ENCODE measurements around the gene LATS2.

The LATS2 gene

DNA sequence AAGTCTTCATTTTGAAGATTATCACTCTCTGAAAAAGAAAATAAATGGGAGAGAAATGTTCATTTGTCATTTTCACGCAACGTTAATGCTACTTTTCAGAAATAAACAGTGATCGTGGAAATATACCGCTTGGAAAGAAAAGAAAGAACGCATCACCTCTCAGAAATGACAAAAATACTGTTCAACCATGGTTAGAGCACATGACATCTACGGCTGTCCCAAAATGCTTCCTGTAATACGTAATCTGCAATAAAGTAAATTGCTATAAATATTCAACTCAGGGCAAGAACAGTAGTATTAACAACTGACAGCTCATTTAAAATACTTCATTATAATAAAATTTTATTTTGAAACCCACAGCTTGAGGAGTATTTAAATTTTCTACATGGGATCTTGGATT is 15.2 kb downstream of the LATS2 start:
- no peak for DNase-seq

DNA sequence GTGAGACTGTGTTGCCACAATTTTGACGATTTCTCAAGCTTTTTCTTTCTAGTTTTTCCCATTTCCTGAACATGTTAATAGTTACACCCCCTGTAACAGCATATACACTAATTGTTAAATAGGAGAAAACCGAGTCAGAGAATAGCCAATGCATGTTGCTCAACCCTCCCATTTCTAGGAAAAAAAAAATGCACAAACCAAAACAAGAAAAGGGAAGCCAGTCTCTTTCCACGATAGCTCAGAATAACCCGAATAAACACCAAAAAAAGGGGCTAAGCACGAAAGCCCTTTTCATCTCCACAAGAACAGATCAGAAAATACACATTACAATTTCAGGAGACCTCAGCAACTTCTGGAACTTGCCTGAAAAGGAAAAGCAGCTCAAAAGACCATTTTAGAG is 16.3 kb downstream of the LATS2 start:
- DNase-seq, result no peak

- DNase-seq, result no peak
Measured at GRCh38 chr13:21043898-21044297, 17.5 kb downstream of the LATS2 start.

- DNase-seq, result no peak
Measured at GRCh38 chr13:21040120-21040826, 21.1 kb downstream of the LATS2 start.

DNA sequence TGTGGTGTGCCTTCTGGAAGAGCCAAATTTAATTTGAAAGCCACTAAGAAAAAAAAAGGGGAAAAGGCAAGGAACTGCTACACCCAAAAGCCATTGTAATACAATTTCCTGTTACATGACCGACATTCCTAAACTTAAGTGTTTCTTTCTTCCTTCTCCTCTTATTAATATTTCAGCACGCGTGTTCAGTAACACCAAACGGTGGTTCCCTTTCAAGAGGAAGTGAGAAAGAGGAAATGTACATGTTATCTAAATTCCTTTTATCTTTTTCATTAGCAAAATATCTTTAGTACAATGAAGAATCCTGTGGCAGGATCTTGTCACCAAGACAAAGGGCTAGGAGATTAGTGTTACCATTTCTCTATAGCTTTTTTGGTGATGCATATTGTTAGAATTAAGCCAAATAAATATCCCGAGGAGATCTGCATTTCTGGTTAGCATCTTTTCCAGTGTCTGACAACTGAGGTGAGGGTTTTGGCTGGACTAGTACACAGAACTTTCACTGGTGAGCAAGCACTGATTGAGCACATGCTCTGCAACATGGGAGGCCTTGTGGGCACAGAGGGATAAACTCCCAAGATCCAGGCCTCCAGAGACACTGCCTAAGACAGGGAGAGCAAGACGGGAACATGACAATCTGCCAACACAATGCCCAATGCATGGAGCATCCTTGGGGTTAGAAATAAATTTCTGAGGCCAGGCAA is 22.1 kb downstream of the LATS2 start:
- no peak for DNase-seq

GRCh38 chr13:21037656-21038055 is 23.7 kb downstream of the LATS2 start:
- no peak for DNase-seq

DNA sequence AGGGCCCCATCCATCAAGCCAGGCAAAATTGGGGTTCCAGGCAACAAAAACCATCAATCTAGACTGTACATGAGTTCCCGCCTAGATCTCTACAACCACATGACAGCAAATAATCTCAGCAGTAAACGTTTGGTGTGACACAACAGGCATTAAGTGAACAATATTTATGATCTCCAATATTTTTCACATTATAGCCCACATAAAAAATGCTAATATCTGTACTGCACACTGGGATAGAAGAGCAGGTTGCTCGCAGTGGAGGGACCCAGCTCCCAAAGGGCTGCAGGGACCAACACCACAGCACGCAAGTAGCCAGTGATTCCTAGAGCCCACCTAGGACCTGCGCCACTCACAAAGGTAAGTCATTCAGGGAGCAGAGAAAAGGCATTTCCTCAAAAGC is 25.9 kb downstream of the LATS2 start:
- no peak for DNase-seq

GRCh38 chr13:21034603-21035191 is 26.7 kb downstream of the LATS2 start:
- no peak for DNase-seq

- no peak for DNase-seq
Measured at GRCh38 chr13:21033856-21034602, 27.4 kb downstream of the LATS2 start.

GRCh38 chr13:21033212-21033840 is 28.1 kb downstream of the LATS2 start:
- no peak for DNase-seq

- no peak for DNase-seq
Measured at GRCh38 chr13:21032656-21033055, 28.7 kb downstream of the LATS2 start.

- DNase-seq, result no peak
Measured at GRCh38 chr13:21031594-21032275, 29.7 kb downstream of the LATS2 start.

- DNase-seq, result no peak
Measured at GRCh38 chr13:21025539-21025938, 35.8 kb downstream of the LATS2 start.

DNA sequence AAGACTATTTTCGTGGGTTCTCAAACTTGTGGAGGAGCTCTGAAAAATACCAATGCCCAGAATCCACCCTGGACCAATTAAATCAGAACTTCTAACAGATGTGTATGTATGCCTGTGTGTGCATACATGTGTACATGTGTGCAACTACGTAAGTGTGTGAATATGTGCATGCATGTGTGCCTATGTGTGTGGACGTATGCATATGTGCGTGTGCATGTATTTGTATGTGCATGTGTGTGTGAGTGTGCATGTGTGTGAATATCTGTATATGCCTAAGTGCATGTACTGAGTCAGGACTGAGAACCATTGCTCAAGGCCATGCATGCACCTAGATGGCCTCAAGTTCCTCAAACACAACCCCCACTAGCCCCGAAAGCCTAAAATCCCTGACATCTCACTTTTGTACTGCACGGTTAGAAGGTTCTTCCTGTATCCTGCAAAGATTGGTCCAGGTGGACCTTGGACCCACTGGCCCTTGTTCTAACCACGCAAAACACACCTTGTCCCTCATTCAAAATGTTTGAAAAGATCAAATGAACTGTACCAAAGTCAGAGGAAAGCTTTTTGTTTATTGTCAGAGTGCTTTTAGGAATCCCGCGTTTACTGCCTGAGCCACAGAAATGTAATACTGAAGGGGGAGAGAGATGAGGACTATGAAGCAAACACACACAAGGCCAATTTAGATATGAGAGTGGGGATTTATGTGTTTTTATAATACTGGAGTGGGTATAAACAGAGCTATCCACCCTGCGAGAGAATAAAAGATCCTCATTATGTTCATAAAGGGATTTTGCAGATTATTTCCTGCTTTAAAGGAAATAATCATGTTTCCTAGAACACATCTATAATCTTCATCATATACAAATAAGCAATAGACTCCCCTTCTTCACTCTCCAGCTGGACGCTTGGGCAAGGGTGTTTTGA is 39.1 kb downstream of the LATS2 start:
- DNase-seq, result no peak

GRCh38 chr13:21020581-21020980 is 40.8 kb downstream of the LATS2 start:
- no peak for DNase-seq

DNA sequence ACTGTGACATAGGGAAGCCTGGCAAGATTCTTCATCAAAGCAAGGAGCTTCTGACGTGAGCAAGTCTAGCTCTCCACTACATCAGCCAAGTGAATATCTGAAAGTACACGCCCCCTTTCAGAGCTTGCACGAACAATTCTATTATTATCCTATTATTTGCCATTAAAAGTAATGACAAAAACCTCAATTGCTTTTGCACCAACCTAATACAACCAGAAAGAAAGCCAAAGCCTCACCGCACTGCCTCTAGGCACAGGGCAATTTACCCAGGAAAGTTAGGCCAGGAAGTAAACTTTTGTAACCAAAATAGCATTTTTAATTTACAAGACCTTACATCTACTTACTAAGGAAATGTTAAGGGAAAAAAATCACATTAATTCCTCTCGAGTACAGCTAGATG is 41.2 kb downstream of the LATS2 start:
- no peak for DNase-seq

- DNase-seq, result no peak
Measured at GRCh38 chr13:21018220-21018619, 43.2 kb downstream of the LATS2 start.

- no peak for DNase-seq
Measured at GRCh38 chr13:21016487-21016886, 44.9 kb downstream of the LATS2 start.

DNA sequence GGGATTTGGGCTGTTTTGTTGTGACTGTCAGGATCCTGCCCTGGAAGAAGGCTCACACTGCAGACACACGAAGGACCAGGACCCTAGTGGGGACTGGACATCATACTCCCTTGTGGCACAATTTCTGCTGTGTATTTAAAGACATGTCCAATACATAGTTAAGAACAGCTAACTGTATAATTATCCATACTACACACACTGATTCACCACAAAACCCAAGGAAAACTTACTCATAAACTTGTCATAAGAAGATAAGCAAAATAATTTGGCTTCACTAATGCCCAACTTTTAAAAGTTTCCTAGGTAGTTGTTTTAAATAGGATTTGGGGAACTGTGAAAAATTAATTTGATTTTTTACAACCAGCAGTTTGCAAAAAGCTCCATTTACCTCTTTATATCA is 46.1 kb downstream of the LATS2 start:
- DNase-seq, result no peak

DNA sequence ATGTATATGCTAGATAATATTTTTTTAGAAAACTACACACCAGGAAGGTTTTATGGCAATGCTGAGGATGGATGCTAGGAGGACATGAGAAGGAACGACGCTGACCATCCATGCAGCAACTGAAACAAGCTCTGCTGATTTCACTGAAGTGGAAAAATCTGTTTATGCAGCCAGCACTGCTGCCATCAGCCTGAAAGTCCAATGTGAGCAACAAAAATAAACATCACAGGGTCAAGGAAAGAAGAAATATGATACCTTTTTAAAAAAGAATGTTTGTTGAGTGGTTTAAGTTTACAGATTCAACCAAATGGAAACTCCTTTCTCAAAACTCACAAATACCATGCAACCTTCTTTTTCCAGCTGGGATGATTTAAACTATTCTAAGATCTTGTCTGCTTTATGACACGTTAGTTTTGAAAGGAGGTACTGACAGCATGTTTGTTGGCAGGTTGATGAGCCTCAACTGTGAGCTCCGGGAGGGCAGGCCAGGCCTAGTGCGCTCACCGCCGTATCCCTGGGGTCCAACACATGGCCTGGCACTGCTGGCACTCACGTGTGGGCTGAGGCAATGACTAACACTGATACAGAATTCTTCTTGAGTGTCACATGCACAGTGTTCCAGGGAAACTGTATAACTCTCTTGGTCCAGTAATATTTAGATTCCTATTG is 46.8 kb downstream of the LATS2 start:
- no peak for DNase-seq

DNA sequence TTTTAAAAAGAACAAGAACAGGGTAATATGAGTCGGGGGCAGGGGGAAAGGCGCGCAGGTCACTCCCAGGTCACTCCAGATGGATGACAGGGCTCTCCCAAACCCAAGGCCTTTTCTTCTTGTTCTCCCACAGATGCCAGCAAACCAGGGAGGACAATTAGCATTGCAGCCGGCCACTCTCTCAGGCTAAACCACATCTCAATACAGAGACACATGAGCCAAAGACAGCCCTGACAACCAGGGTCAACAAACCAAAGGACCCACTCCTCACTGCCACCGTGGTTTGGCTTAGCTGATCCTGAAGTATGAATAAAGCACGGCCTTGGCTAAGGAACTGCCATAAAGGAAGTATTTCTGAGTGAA is 47.3 kb downstream of the LATS2 start:
- no peak for DNase-seq
